ENCODE measurements around the gene KRT72.

The KRT72 gene

DNA sequence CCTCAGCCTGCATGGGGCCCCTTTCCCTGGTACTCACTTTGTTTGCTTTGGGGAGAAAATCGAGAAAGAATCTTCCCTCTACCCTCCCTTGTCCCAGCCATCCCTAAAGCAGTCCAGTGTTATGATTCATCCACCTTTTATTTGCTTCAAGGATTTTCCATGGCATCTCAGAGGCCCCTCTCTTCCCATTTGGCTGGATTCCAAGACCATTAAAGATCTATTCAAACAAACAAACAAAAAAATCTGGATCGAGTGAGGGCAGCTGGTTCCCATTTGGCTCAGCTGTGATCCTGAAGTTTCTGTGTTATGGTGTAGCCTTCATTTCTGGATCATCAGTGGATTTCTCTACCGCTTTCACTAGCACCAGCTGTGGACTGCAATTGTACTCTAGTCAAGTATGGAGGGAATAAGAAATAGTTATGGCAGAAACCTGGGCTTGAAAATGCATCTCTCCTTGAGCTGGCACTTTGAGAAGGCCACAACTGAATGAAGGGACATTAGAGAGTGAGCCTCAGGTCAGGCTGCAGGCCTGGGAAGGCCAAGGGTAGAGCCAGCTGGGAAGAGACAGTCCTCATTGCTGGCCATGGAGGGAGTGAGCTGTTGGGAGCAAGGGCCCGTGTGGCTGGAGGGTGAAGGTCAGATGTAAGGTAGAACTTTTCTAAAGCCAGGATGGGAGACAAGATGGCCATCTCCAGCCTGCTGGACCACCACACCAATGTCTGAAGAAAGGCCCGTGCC lies 62.0 kb downstream of the KRT72 start:
- DNase-seq: no peak

DNA sequence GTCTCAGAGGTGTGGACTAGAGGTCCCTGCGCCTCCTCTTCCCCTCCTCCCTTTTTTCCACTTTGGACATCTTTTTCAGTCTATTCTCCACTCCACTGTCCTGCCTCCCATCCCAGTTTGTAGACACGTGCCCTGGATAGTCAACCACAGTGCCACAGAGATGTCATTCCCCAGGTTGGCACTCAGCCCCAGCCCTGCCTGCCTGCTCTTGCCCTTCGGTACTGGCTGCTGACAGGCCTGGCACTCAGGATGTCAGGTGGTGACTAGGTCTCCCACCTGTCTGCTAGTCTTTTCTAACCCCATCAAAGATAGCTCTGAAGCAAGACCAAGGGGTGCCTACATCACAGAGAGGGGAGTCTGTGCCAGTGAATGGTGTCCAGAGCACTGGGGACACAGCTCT lies 64.2 kb downstream of the KRT72 start:
- DNase-seq: no peak
